ENCODE measurements around the gene CCDC51. TPM values are rescaled to one million over a fixed set of nuclear protein-coding genes. Genes with fewer than 3 reads are reported as not detected.

Gene CCDC51
- total and polyA plus RNA-seq, 2 donors (not counting 3 experiments of a cell fraction or from before 2014, with no cell fraction given) = 11.2 to 11.3 TPM

DNA sequence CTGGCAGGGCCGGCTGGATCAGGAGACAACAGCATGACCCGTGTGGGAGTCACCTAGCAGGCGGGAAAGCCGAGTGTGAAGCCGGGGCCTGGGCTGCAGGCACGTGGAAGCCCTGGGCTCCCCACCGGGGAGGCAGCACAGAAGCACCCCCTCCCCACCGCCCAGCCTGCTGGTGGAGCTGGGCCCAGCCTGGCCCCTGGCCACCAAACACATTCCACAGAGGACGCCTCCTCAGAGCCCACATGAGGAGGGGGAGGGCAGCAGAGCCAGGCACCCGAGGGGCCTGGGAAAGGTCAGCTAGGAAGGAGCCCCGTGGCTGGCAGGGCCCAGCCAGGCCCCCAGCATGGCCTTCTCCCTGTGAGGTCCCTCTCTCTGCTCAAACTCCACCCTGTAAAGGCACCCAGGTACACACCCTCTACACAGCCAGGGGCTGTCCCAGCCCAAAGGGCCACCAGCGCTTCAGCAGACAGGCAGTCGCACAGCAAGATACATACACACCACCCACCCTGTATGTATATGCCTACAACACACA, 14.6 kb downstream of the CCDC51 start:
- DNase-seq (ENCODE audit: low read depth, low spot score) (no peak), FAIRE-seq (no peak)
- no TSS peak for BruUV-seq (replicated peaks)
- ChIA-PET POLR2A (no interaction called here), CTCF (interaction anchor here (1.8 to 2.6 kb wide), 2 partner anchors 11 to 25 kb away, joined by 6 to 25 read pairs; no protein-coding TSS in a partner anchor)
- Histone ChIP-seq H3K36me3 (ENCODE audit: control insufficient read depth in 2 of 2, extremely low read depth in 1 of 2, insufficient read depth in 2 of 2, low read length in 2 of 2) (no peaks in the 10 kb centered on the region), H3K27me3 (ENCODE audit: control insufficient read depth in 2 of 2, insufficient read depth in 2 of 2, low read length in 2 of 2) (no peaks in the 10 kb centered on the region), H3K27ac (ENCODE audit: insufficient read depth, low read depth, low read length) (no peak overlapping the region), H3K9me1 (replicated peaks; ENCODE audit: control insufficient read depth, extremely low read depth, insufficient read depth, low read length) (no peaks in the 10 kb centered on the region), H3K9ac (replicated peaks; ENCODE audit: extremely low read depth, insufficient read depth, low read length) (no peak overlapping the region), H4K20me1 (replicated peaks; ENCODE audit: control insufficient read depth, extremely low read depth, insufficient read depth, low read length) (no peaks in the 10 kb centered on the region), H3K4me1 (ENCODE audit: control insufficient read depth, extremely low read depth, insufficient read depth, low read length) (peaks cover 10% of the 10 kb centered on the region), H3K4me3 (replicated peaks in 1 of 3; ENCODE audit: insufficient read depth in 1 of 3, low read depth in 1 of 3, low read length in 3 of 3) (no peak overlapping the region), H3K9me3 (replicated peaks; ENCODE audit: control insufficient read depth, insufficient read depth, low read length) (no peaks in the 10 kb centered on the region), H3K4me2 (ENCODE audit: insufficient read depth, low read length) (no peak overlapping the region), H2AFZ (ENCODE audit: low read depth, low read length) (no peak overlapping the region), H3K79me2 (ENCODE audit: control insufficient read depth, insufficient read depth, low read length) (no peaks in the 10 kb centered on the region)
- dilution Hi-C loops (cut with MboI; ENCODE audit: extremely low pct_ligation_motif_present, low sequenced_read_pairs) = no loop called here
- TF ChIP-seq GATA2 (IDR thresholded peaks at IDR 0.05; ENCODE audit: insufficient read depth, insufficient read length, low read depth, low read length) = no peak
- TF ChIP-seq, protein P1, sequence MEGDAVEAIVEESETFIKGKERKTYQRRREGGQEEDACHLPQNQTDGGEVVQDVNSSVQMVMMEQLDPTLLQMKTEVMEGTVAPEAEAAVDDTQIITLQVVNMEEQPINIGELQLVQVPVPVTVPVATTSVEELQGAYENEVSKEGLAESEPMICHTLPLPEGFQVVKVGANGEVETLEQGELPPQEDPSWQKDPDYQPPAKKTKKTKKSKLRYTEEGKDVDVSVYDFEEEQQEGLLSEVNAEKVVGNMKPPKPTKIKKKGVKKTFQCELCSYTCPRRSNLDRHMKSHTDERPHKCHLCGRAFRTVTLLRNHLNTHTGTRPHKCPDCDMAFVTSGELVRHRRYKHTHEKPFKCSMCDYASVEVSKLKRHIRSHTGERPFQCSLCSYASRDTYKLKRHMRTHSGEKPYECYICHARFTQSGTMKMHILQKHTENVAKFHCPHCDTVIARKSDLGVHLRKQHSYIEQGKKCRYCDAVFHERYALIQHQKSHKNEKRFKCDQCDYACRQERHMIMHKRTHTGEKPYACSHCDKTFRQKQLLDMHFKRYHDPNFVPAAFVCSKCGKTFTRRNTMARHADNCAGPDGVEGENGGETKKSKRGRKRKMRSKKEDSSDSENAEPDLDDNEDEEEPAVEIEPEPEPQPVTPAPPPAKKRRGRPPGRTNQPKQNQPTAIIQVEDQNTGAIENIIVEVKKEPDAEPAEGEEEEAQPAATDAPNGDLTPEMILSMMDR (IDR thresholded peaks at IDR 0.05; ENCODE audit: extremely low read depth in 1 of 2, insufficient read depth in 1 of 2, low read depth in 1 of 2, low read length in 2 of 2) = no peak
- TF ChIP-seq FOS (IDR thresholded peaks at IDR 0.05; ENCODE audit: borderline replicate concordance, insufficient read depth, low read length) = no peak
- no peak for TF ChIP-seq JUN (IDR thresholded peaks at IDR 0.05; ENCODE audit: borderline replicate concordance, insufficient read depth, insufficient read length, low read depth)
- TF ChIP-seq EZH2 (IDR thresholded peaks at IDR 0.05; ENCODE audit: borderline replicate concordance, low read depth, low read length, severe bottlenecking) = no peak
- TF ChIP-seq MYC (IDR thresholded peaks at IDR 0.05; ENCODE audit: low read depth, low read length) = no peak
- TF ChIP-seq POLR2A (IDR thresholded peaks at IDR 0.05; ENCODE audit: low read depth, low read length) = no peak
- no peak for TF ChIP-seq POLR2AphosphoS5 (IDR thresholded peaks at IDR 0.05; ENCODE audit: insufficient read depth, low read depth, low read length)
- TF ChIP-seq, protein P2, sequence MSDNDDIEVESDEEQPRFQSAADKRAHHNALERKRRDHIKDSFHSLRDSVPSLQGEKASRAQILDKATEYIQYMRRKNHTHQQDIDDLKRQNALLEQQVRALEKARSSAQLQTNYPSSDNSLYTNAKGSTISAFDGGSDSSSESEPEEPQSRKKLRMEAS (IDR thresholded peaks at IDR 0.05; ENCODE audit: insufficient read depth, insufficient read length) = no peak
- intact Hi-C loops (cut with micrococcal nuclease) = no loop called here
